Spleen (tissue), 7 donors: Measurements from ENCODE around the gene MYL12A.

ENCODE experiments used
- CTCF ChIP-seq, 11 experiments: fragments of 200-600 bp in 7 of 11; fragments of 450-650 bp in 4 of 11; sonication (generic) in 4 of 11; IDR thresholded peaks in 8 of 11; conservative IDR thresholded peaks in 3 of 11; 1 replicate in 7 of 11; 2 replicates in 4 of 11; pipeline versions ENCODE4 v1.4.0 to v1.8.0; 2016 to 2021; ENCODE audit warnings: antibody characterized with exemption in 11 of 11, inconsistent platforms in 4 of 11, mild to moderate bottlenecking in 1 of 11
- POLR2AphosphoS5 ChIP-seq, 3 donors: sonication (generic); formaldehyde crosslinking; IDR thresholded peaks; one replicate each; pipeline ENCODE4 v1.5.1; 2017; ENCODE audit warnings: antibody characterized with exemption in 3 of 3
- donor health status: DM: no; HTN: no; CAD: no; lungs with moderate emphysema.
- donor health status: DM: no; HTN: no; CAD: no.
- donor health status: DM: no; HTN: no; CAD: no.

GRCh38 chr18:3230401-3231334, 16.9 kb upstream of the MYL12A start:
- TF ChIP-seq POLR2AphosphoS5 (IDR thresholded peaks at IDR 0.05), result no peak
- TF ChIP-seq CTCF (IDR thresholded peaks at IDR 0.05 in 8 of 11, conservative IDR thresholded peaks at IDR 0.05 in 3 of 11), result no peak
